ENCODE data around the gene CRK. TPM values are rescaled to one million over a fixed set of nuclear protein-coding genes. Genes with fewer than 3 reads are reported as not detected.
"Not testable (repeated sequence)": the region's sequence is repeated elsewhere in the genome, so short reads cannot be mapped to it uniquely, and the experiment has no call there.

The CRK gene
- total RNA-seq, 1 experiment from 2014 or later, result 41.8 TPM

GRCh38 chr17:1421470-1421869, 34.6 kb downstream of the CRK start:
- H4K20me1 ChIP-seq (ENCODE audit: low read length), result no peaks in the 10 kb centered on the region
- H3K27ac ChIP-seq (ENCODE audit: low read length), result no peak overlapping the region
- no peak overlapping the region for H3K9ac ChIP-seq (ENCODE audit: low read length)
- intact Hi-C loops (cut with micrococcal nuclease), result loop anchor here (10.0 kb wide), 1 partner anchor 57 kb away; no protein-coding TSS in a partner anchor
- no peak overlapping the region for H2AFZ ChIP-seq (ENCODE audit: low read length)
- CTCF ChIA-PET, result no interaction called here
- H3K9me2 ChIP-seq (replicated peaks; ENCODE audit: low read length), result no peaks in the 10 kb centered on the region
- peaks cover 14% of the 10 kb centered on the region for H3K36me3 ChIP-seq (ENCODE audit: low read depth, low read length)
- H3K27me3 ChIP-seq (ENCODE audit: low read length), result no peaks in the 10 kb centered on the region
- no TSS peak for BruUV-seq (replicated peaks)
- H3K9me3 ChIP-seq (ENCODE audit: low read length), result no peaks in the 10 kb centered on the region
- TF ChIP-seq EZH2 (IDR thresholded peaks at IDR 0.05; ENCODE audit: low read length, unreplicated experiment) (no peak), CTCF (conservative IDR thresholded peaks at IDR 0.05; ENCODE audit: low read depth, low read length) (no peak), EZH2phosphoT487 (IDR thresholded peaks at IDR 0.05; ENCODE audit: borderline replicate concordance, low read length) (no peak)
- ATAC-seq, result no peak
- H3F3A ChIP-seq (ENCODE audit: low read length, unreplicated experiment), result peaks cover 3% of the 10 kb centered on the region
- H3K79me2 ChIP-seq (ENCODE audit: low read length), result peaks cover 38% of the 10 kb centered on the region
- DNase-seq, result no peak
- H3K4me2 ChIP-seq (ENCODE audit: low read length), result no peak overlapping the region
- peaks cover 17% of the 10 kb centered on the region for H3K4me1 ChIP-seq (ENCODE audit: insufficient read depth, low read length)
- H3K4me3 ChIP-seq (ENCODE audit: low read length), result no peak overlapping the region
- POLR2A ChIA-PET (ENCODE audit: unreplicated experiment), result no interaction called here

DNA sequence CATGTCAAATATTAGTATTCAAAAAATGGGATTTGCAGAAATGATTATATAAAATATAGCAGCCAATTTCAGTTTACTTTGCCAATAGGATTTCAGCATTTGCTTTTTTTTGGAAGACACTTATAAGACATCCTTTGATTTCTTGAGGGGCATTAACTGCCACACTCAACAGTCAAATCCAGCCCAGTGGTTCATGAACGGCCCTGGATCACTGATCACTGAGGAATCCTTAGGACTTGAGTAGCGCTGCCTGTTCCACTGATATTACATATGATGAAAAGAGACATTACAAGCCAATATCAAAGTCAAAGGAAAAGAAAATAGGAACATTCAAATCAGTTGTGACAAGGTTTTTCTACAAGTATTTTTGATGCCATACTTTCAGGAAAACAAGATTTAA, 35.1 kb downstream of the CRK start:
- Histone ChIP-seq H3K27me3 (ENCODE audit: low read length) (no peaks in the 10 kb centered on the region), H3K36me3 (ENCODE audit: low read depth, low read length) (peaks cover 14% of the 10 kb centered on the region), H3K4me1 (ENCODE audit: insufficient read depth, low read length) (peaks cover 17% of the 10 kb centered on the region), H3K9me2 (replicated peaks; ENCODE audit: low read length) (no peaks in the 10 kb centered on the region), H3K79me2 (ENCODE audit: low read length) (peaks cover 33% of the 10 kb centered on the region), H3K4me2 (ENCODE audit: low read length) (no peak overlapping the region), H3K9me3 (ENCODE audit: low read length) (no peaks in the 10 kb centered on the region), H3K27ac (ENCODE audit: low read length) (no peak overlapping the region), H3F3A (ENCODE audit: low read length, unreplicated experiment) (peaks cover 3% of the 10 kb centered on the region), H4K20me1 (ENCODE audit: low read length) (no peaks in the 10 kb centered on the region), H3K4me3 (ENCODE audit: low read length) (no peak overlapping the region), H2AFZ (ENCODE audit: low read length) (no peak overlapping the region), H3K9ac (ENCODE audit: low read length) (no peak overlapping the region)
- intact Hi-C loops (cut with micrococcal nuclease), result loop anchor here (10.0 kb wide), 1 partner anchor 56 kb away; no protein-coding TSS in a partner anchor
- TSS peak; percentile 32 for BruUV-seq (replicated peaks)
- no peak for ATAC-seq
- no peak for DNase-seq
- CTCF ChIA-PET, result no interaction called here
- TF ChIP-seq EZH2 (IDR thresholded peaks at IDR 0.05; ENCODE audit: low read length, unreplicated experiment) (no peak), EZH2phosphoT487 (IDR thresholded peaks at IDR 0.05; ENCODE audit: borderline replicate concordance, low read length) (no peak), CTCF (conservative IDR thresholded peaks at IDR 0.05; ENCODE audit: low read depth, low read length) (no peak)
- POLR2A ChIA-PET (ENCODE audit: unreplicated experiment), result no interaction called here

DNA sequence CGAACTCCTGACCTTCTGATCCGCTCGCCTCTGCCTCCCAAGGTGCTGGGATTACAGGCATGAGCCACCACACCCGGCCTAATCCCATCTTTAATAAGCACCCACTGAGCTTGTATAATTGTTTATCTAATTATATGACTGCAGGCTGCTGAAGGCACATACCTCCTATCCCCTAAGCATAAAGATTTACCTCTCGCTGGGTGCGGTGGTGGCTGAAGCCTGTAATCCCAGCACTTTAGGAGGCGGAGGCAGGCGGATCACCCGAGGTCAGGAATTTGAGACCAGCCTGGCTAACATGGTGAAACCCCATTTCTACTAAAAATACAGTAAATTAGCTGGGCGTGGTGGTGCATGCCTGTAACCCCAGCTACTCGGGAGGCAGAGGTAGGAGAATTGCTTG, 35.9 kb downstream of the CRK start:
- H3K9ac ChIP-seq (ENCODE audit: low read length), result no peak overlapping the region
- intact Hi-C loops (cut with micrococcal nuclease), result loop anchor here (10.0 kb wide), 1 partner anchor 55 kb away; no protein-coding TSS in a partner anchor
- H2AFZ ChIP-seq (ENCODE audit: low read length), result no peak overlapping the region
- peaks cover 3% of the 10 kb centered on the region for H3F3A ChIP-seq (ENCODE audit: low read length, unreplicated experiment)
- ChIA-PET POLR2A (ENCODE audit: unreplicated experiment) (no interaction called here), CTCF (no interaction called here)
- no TSS peak for BruUV-seq (replicated peaks)
- H3K4me3 ChIP-seq (ENCODE audit: low read length), result no peak overlapping the region
- DNase-seq, result no peak
- H3K27ac ChIP-seq (ENCODE audit: low read length), result no peak overlapping the region
- no peaks in the 10 kb centered on the region for H3K9me3 ChIP-seq (ENCODE audit: low read length)
- peaks cover 14% of the 10 kb centered on the region for H3K36me3 ChIP-seq (ENCODE audit: low read depth, low read length)
- no peaks in the 10 kb centered on the region for H3K27me3 ChIP-seq (ENCODE audit: low read length)
- no peaks in the 10 kb centered on the region for H3K9me2 ChIP-seq (replicated peaks; ENCODE audit: low read length)
- no peak for ATAC-seq
- H3K4me1 ChIP-seq (ENCODE audit: insufficient read depth, low read length), result peaks cover 17% of the 10 kb centered on the region
- TF ChIP-seq CTCF (conservative IDR thresholded peaks at IDR 0.05; ENCODE audit: low read depth, low read length) (no peak), EZH2phosphoT487 (IDR thresholded peaks at IDR 0.05; ENCODE audit: borderline replicate concordance, low read length) (no peak), EZH2 (IDR thresholded peaks at IDR 0.05; ENCODE audit: low read length, unreplicated experiment) (no peak)
- peaks cover 26% of the 10 kb centered on the region for H3K79me2 ChIP-seq (ENCODE audit: low read length)
- H3K4me2 ChIP-seq (ENCODE audit: low read length), result no peak overlapping the region
- H4K20me1 ChIP-seq (ENCODE audit: low read length), result no peaks in the 10 kb centered on the region

DNA sequence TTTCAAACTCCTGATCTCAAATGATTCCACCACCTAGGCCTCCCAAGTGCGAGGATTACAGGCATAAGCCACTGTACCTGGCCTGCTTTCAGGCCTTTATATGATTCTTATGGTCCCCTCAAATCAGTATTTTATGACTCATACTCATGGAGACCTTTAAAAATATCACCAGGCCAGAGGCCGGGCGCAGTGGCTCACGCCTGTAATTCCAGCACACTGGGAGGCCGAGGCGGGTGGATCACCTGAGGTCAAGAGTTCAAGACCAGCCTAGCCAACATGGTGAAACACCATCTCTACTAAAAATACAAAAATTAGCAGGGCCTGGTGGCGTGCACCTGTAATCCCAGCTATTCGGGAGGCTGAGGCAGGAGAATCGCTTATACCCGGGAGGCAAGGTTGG, 37.6 kb downstream of the CRK start:
- H3K27ac ChIP-seq (ENCODE audit: low read length); CTCF ChIA-PET; H3K4me2 ChIP-seq (ENCODE audit: low read length); H3K4me3 ChIP-seq (ENCODE audit: low read length); POLR2A ChIA-PET (ENCODE audit: unreplicated experiment); H3F3A ChIP-seq (ENCODE audit: low read length, unreplicated experiment); H3K9ac ChIP-seq (ENCODE audit: low read length); H4K20me1 ChIP-seq (ENCODE audit: low read length); ATAC-seq; DNase-seq; H3K27me3 ChIP-seq (ENCODE audit: low read length); intact Hi-C loops (cut with micrococcal nuclease); H2AFZ ChIP-seq (ENCODE audit: low read length); H3K9me2 ChIP-seq (replicated peaks; ENCODE audit: low read length); BruUV-seq (replicated peaks); H3K9me3 ChIP-seq (ENCODE audit: low read length): not testable (repeated sequence)
- peaks cover 20% of the 10 kb centered on the region for H3K79me2 ChIP-seq (ENCODE audit: low read length)
- peaks cover 14% of the 10 kb centered on the region for H3K4me1 ChIP-seq (ENCODE audit: insufficient read depth, low read length)
- H3K36me3 ChIP-seq (ENCODE audit: low read depth, low read length), result peaks cover 14% of the 10 kb centered on the region

Data from PC-3 (cell line).